GM12865 (cell line): Measurements from ENCODE around the gene TPPP3.
A peak's percentile ranks its signal among the peaks of the same experiment; 100 is the strongest.

ENCODE experiments used
- DNase-seq: peaks from one replicate; pipeline ENCODE4 v3.0.0; 2010; ENCODE audit warnings: low read depth
- H3K4me3 ChIP-seq: 2 replicates; pipeline ENCODE4 v1.5.1; 2011; ENCODE audit warnings: mild to moderate bottlenecking, low read depth, low read length, control low read depth
- CTCF ChIP-seq: IDR thresholded peaks from 2 replicates; pipeline ENCODE4 v1.5.1; 2011; ENCODE audit warnings: low read length, control low read depth, low read depth, inconsistent platforms; ENCODE audit not compliant: insufficient read depth; ENCODE audit errors: missing control alignments

TPPP3 gene

DNA sequence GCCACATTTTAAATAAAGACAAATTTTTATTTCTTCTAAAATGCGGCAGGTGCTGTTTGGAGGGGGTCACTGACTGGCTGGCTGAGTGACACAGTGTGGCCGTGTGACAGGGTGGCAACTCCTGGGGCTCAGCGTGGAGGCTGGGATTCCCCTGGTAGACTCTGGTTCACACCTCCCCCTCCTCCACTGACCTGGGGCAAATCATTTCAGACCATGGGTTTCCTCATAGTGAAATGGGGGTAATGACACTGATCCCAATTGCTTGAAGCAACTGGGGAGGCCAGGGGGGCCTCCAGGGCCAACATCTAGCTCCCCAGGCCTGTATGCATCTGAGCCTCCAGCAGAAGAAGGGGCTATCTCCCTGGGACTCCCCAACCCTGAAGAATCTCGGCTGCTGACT lies 44.2 kb upstream of the TPPP3 start:
- TF ChIP-seq CTCF, result no peak
- peak; percentile 36 for DNase-seq
- no peak overlapping the region for H3K4me3 ChIP-seq

DNA sequence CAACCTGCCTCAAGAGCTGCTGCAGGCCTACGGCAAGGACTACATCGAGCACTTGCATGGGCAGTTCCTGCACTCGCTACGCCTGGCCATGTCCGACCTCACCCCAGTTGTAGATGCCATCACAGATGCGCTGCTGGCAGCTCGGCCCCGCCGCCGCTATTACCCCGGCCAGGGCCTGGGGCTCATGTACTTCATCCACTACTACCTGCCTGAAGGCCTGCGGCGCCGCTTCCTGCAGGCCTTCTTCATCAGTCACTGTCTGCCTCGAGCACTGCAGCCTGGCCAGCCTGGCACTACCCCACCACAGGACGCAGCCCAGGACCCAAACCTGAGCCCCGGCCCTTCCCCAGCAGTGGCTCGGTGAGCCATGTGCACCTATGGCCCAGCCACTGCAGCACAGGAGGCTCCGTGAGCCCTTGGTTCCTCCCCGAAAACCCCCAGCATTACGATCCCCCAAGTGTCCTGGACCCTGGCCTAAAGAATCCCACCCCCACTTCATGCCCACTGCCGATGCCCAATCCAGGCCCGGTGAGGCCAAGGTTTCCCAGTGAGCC lies 43.4 kb upstream of the TPPP3 start:
- no peak for DNase-seq
- no peak for TF ChIP-seq CTCF
- H3K4me3 ChIP-seq, result no peak overlapping the region

DNA sequence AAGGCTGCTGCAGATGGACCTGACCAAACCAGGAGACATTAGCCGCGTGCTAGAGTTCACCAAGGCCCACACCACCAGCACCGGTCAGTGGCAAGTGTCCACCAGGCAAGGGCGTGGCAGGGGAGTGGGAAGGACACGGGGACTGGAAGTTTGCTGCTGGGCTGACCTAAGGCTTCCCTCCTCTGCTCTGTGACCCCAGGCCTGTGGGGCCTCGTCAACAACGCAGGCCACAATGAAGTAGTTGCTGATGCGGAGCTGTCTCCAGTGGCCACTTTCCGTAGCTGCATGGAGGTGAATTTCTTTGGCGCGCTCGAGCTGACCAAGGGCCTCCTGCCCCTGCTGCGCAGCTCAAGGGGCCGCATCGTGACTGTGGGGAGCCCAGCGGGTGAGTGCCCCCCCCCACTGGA lies 42.5 kb upstream of the TPPP3 start:
- no peak overlapping the region for H3K4me3 ChIP-seq
- no peak for TF ChIP-seq CTCF
- no peak for DNase-seq

GRCh38 chr16:67433131-67433719 lies 39.9 kb upstream of the TPPP3 start:
- no peak for DNase-seq
- no peak overlapping the region for H3K4me3 ChIP-seq

DNA sequence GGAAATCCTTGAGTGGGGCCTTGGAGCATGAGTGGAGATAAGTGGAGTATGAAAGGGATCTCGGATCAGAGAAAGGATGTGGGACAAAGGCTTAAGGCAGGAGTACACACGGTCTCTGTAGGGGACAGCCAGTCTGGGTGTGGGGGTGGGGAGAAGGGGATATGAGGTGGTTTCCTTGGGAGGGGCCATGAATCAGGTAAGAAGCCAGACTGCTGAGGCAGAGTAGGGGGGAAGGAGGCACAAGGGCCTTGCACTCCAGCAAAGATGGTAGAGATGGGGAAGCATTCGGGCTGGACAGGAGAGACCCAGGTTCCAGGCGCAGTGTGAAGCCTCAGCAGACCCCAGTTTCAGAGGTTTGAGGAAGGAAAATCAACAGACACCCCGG lies 39.2 kb upstream of the TPPP3 start:
- no peak for TF ChIP-seq CTCF
- H3K4me3 ChIP-seq, result no peak overlapping the region
- DNase-seq, result no peak

More at GRCh38 chr16:67433131-67433719, 39.9 kb upstream of the TPPP3 start:
- no peak for TF ChIP-seq CTCF

- TF ChIP-seq CTCF, result no peak
- no peak for DNase-seq
- no peak overlapping the region for H3K4me3 ChIP-seq
Observed at GRCh38 chr16:67431775-67432505, 38.6 kb upstream of the TPPP3 start.
